ENCODE measurements around the gene SIK2. TPM values are rescaled to one million over a fixed set of nuclear protein-coding genes. Genes with fewer than 3 reads are reported as not detected.
A peak's percentile ranks its signal among the peaks of the same experiment; 100 is the strongest.

SIK2 gene
- total RNA-seq, 4 donors from 2014 or later, result 6.1 to 24.3 (median 9.5) TPM

GRCh38 chr11:111589886-111590499 lies 12.3 kb upstream of the SIK2 start:
- 63 to 68% methylated on average over 4 to 5 of the region's 5 CpGs for WGBS, 2 donors
- Histone ChIP-seq H3K4me1 (no peaks in the 10 kb centered on the region), H3K27me3 (no peaks in the 10 kb centered on the region), H3K4me3 (no peak overlapping the region), H3K9me3 (no peaks in the 10 kb centered on the region), H3K36me3 (no peaks in the 10 kb centered on the region), H3K27ac (no peak overlapping the region)
- DNase-seq, result no peak
- no peak for TF ChIP-seq POLR2A (IDR thresholded peaks at IDR 0.05)
- no peak for TF ChIP-seq CTCF (IDR thresholded peaks at IDR 0.05)
- intact Hi-C loops (cut with DNase I), result no loop called here

- intact Hi-C loops (cut with DNase I), result no loop called here
- DNase-seq, result no peak
- WGBS, 2 donors, result 68 to 69% methylated on average over 4 of the region's 4 CpGs
Observed at GRCh38 chr11:111591187-111591960, 10.9 kb upstream of the SIK2 start.

GRCh38 chr11:111592491-111592890 lies 9.8 kb upstream of the SIK2 start:
- Histone ChIP-seq H3K36me3 (no peaks in the 10 kb centered on the region), H3K27ac (no peak overlapping the region), H3K4me3 (no peak overlapping the region), H3K27me3 (no peaks in the 10 kb centered on the region), H3K9me3 (no peaks in the 10 kb centered on the region), H3K4me1 (peaks cover 0 to 2% (median 0%) of the 10 kb centered on the region in 3 donors)
- TF ChIP-seq CTCF (IDR thresholded peaks at IDR 0.05), result no peak
- no peak for TF ChIP-seq POLR2A (IDR thresholded peaks at IDR 0.05)
- intact Hi-C loops (cut with DNase I), result no loop called here
- DNase-seq, result no peak

More at GRCh38 chr11:111591187-111591960, 10.9 kb upstream of the SIK2 start:
- TF ChIP-seq CTCF (IDR thresholded peaks at IDR 0.05), result no peak
- TF ChIP-seq POLR2A (IDR thresholded peaks at IDR 0.05), result no peak
- Histone ChIP-seq H3K4me3 (no peak overlapping the region), H3K4me1 (no peaks in the 10 kb centered on the region), H3K27me3 (no peaks in the 10 kb centered on the region), H3K27ac (no peak overlapping the region), H3K36me3 (no peaks in the 10 kb centered on the region), H3K9me3 (no peaks in the 10 kb centered on the region)

GRCh38 chr11:111596319-111596718 lies 5.9 kb upstream of the SIK2 start:
- H3K27ac ChIP-seq, result no peak overlapping the region
- TF ChIP-seq POLR2A (IDR thresholded peaks at IDR 0.05) (no peak), CTCF (IDR thresholded peaks at IDR 0.05) (no peak)
- H3K4me1 ChIP-seq, result peaks cover 0 to 10% (median under 1%) of the 10 kb centered on the region in 3 donors
- DNase-seq, result no peak
- H3K9me3 ChIP-seq, result no peaks in the 10 kb centered on the region
- intact Hi-C loops (cut with DNase I), result no loop called here
- H3K4me3 ChIP-seq, result no peak overlapping the region
- no peaks in the 10 kb centered on the region for H3K27me3 ChIP-seq
- no peaks in the 10 kb centered on the region for H3K36me3 ChIP-seq
- WGBS, 2 donors, result 79 to 84% methylated on average over 1 of the region's 1 CpG

- TF ChIP-seq CTCF (IDR thresholded peaks at IDR 0.05) (no peak), POLR2A (IDR thresholded peaks at IDR 0.05) (no peak)
- H3K4me3 ChIP-seq, result no peak overlapping the region
- H3K27ac ChIP-seq, result peak overlapping the region in 1 of 4 donors; percentile 3
- 45 to 53% methylated on average over 1 of the region's 1 CpG for WGBS, 2 donors
- intact Hi-C loops (cut with DNase I), result no loop called here
- peaks cover 1 to 18% (median 5%) of the 10 kb centered on the region in 3 donors for H3K4me1 ChIP-seq
- no peak for DNase-seq
- no peaks in the 10 kb centered on the region for H3K27me3 ChIP-seq
- no peaks in the 10 kb centered on the region for H3K36me3 ChIP-seq
- no peaks in the 10 kb centered on the region for H3K9me3 ChIP-seq
Observed at GRCh38 chr11:111598148-111598547, 4.1 kb upstream of the SIK2 start.

Data from esophagus squamous epithelium (tissue), 5 donors.